Stomach (tissue), 19 donors: ENCODE results near the gene RNF19B. TPM values are rescaled to one million over a fixed set of nuclear protein-coding genes. Genes with fewer than 3 reads are reported as not detected.
A peak's percentile ranks its signal among the peaks of the same experiment; 100 is the strongest.

Experiments used
- DNase-seq, 2 donors: peaks; one replicate each; pipeline versions ENCODE4 v3.0.0 to v3.0.0-alpha.2; 2013 to 2019
- H3K27ac ChIP-seq, 5 donors: fragments of 200-600 bp in 4 of 5; sonication (generic) in 4 of 5; one replicate each; pipeline ENCODE4 v1.5.1; 2013 to 2019; ENCODE audit warnings: mild to moderate bottlenecking in 1 of 5, moderate library complexity in 1 of 5
- H3K27me3 ChIP-seq, 3 donors: fragments of 200-600 bp; sonication (generic); one replicate each; pipeline ENCODE4 v1.5.1; 2017 to 2019; ENCODE audit warnings: mixed run types in 1 of 3
- H3K36me3 ChIP-seq, 4 donors: fragments of 200-600 bp; sonication (generic); 1 replicate in 3 of 4; 2 replicates in 1 of 4; pipeline ENCODE4 v1.5.1; 2016 to 2019
- H3K4me1 ChIP-seq, 4 donors: fragments of 200-600 bp; sonication (generic); one replicate each; pipeline ENCODE4 v1.5.1; 2016 to 2019
- H3K4me3 ChIP-seq, 4 donors: fragments of 200-600 bp; sonication (generic) in 3 of 4; one replicate each; pipeline ENCODE4 v1.5.1; 2016 to 2019; ENCODE audit warnings: mild to moderate bottlenecking in 1 of 4
- H3K9me3 ChIP-seq, 4 donors: fragments of 200-600 bp; sonication (generic); one replicate each; pipeline ENCODE4 v1.5.1; 2016 to 2019
- CTCF ChIP-seq, 7 experiments: fragments of 450-650 bp in 4 of 7; fragments of 200-600 bp in 3 of 7; sonication (generic) in 3 of 7; IDR thresholded peaks; one replicate each; pipeline ENCODE4 v1.5.1; 2016 to 2019; ENCODE audit warnings: antibody characterized with exemption in 7 of 7, control low read depth in 2 of 7, mild to moderate bottlenecking in 1 of 7
- EP300 ChIP-seq: sonication (generic); formaldehyde crosslinking; IDR thresholded peaks from one replicate; pipeline ENCODE4 v1.6.1; 2017; ENCODE audit warnings: antibody characterized with exemption
- POLR2A ChIP-seq, 4 donors: fragments of 450-650 bp; IDR thresholded peaks; one replicate each; pipeline ENCODE4 v1.6.1; 2016; ENCODE audit warnings: antibody characterized with exemption in 4 of 4, control low read depth in 2 of 4, mild to moderate bottlenecking in 1 of 4, moderate library complexity in 1 of 4
- POLR2AphosphoS5 ChIP-seq, 3 donors: sonication (generic); formaldehyde crosslinking; IDR thresholded peaks; one replicate each; pipeline ENCODE4 v1.6.1; 2016; ENCODE audit warnings: antibody characterized with exemption in 3 of 3
- WGBS, 5 donors: extraction: QIAGEN DNeasy Blood & Tissue Kit in 3 of 5; methylation state at CpG; one replicate each; pipeline versions ENCODE4 v1.1.5 to v1.1.7; 2013 to 2018; 5-methylcytosine and 5-hydroxymethylcytosine counted together
- intact Hi-C: fragments of 100-400 bp; cut with DNase I; formaldehyde crosslinking; loops from one replicate; pipeline ENCODE4 v1.15.1; 2023; ENCODE audit warnings: low total_unique reads
- long read RNA-seq, 10 donors: transcript quantifications; one replicate each; lab custom pipeline, GENCODE V29; 2026
- polyA plus RNA-seq, 3 donors: library from polyadenylated mRNA; stranded (reverse); fragments of 200-250 nt; gene quantifications; one replicate each; pipeline ENCODE4 v1.2.3, GENCODE V29; 2013
- total RNA-seq, 5 donors: library from RNA; depleted of rRNA; stranded (reverse); fragments of >200 nt; gene quantifications; one replicate each; pipeline versions ENCODE4 v1.1.0 to v1.2.3, GENCODE V29; 2014 to 2016
- donor health status: healthy with polysubstance abuse.
- donor health status: Bipolar disorder and iron deficiency.
- donor health status: healthy.

The RNF19B gene
- total RNA-seq (10 to 100 TPM in 3 of 5 donors, 1 to 10 TPM in 1, under 1 TPM in 1; 0.58 to 29.5 (median 10.3) TPM), polyA plus RNA-seq (10 to 100 TPM in 1 of 3 donors, 1 to 10 TPM in 2; 9.1 to 10.4 (median 9.1) TPM)
- long read RNA-seq, donor 1, result 0 reads
- long read RNA-seq, donor 2, result 0 reads
- long read RNA-seq, donor 3, result 0 reads
- long read RNA-seq, donor 4, result 0 reads
- long read RNA-seq, donor 5, result 0 reads
- long read RNA-seq, donor 6, result 0 reads
- long read RNA-seq, donor 7, result 0 reads
- long read RNA-seq, donor 8, result 0 reads
- long read RNA-seq, donor 9, result 0 reads
- long read RNA-seq, donor 10, partial matches to known transcripts, result 9 of 9 reads
- long read RNA-seq, donor 10, other reads (novel, unspliced or antisense), result 0 of 9 reads

DNA sequence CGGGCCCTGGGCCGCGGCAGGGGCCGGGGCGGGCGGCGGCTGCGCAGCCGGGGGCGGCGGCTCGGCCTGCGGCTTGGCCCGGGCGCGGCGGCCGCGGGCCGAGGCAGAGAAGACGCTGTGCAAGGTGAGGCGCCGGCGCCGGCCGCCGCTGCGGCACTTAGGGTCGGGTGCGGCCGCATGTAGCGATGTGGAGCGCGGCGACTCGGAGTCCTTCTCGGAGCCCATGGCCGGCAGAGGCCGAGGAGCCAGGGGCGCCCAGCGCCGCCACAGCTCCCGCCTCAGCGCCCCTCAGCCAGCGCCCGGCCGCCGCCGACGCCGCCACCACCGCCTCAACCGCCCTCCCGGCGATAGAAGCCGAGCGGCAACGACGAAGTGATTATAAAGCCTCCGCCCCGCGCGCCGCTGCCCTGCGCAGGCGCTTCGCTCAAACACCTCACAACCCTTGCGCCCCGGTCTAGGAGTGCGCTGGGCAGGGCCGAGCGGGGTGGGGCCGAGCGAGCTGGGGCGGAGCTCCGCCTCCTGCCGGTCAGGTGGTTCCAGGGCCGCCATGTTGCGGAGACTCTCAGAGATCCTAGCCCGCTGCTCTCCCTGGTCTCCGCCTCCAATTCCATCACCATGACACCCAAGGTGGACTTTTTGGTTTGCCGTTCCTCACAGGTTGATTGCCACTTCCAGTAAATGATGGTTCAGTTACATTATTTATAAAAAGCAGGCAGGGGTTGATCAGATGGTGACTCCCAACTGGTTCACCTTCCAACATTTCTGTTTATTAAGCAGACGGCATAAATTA lies at the start of gene RNF19B:
Gene RNF19B (minus strand): TSS at position 349 of the 790 bp plus-strand sequence. CDS start 124 bp downstream, at position 225.
- 1 to 2% (median 1%) methylated on average over 20 to 83 of the region's 83 CpGs for WGBS, 5 donors
- intact Hi-C loops, result no loop called here
- Histone ChIP-seq H3K4me3 (peak within 1 kb of the TSS; percentile 75 to 100 (median 90)), H3K27me3 (no peaks in the 10 kb centered on the region), H3K9me3 (no peaks in the 10 kb centered on the region), H3K27ac (peak within 1 kb of the TSS; percentile 93 to 100 (median 97)), H3K4me1 (peaks cover 11 to 39% (median 37%) of the 10 kb centered on the region in 4 donors), H3K36me3 (no peaks in the 10 kb centered on the region)
- peak; percentile 97 to 98 for DNase-seq
- TF ChIP-seq POLR2A (IDR thresholded peaks at IDR 0.05) (peak in 2 of 4 donors; percentile 19 to 78), POLR2AphosphoS5 (IDR thresholded peaks at IDR 0.05) (peak; percentile 96 to 100 (median 100)), EP300 (no peak), CTCF (IDR thresholded peaks at IDR 0.05) (peak in 2 of 7 experiments; percentile 22 to 32)

- WGBS, 5 donors, result 21 to 45% (median 24%) methylated on average over 1 of the region's 1 CpG
- Histone ChIP-seq H3K27ac (peak overlapping the region in 1 of 5 donors; percentile 84), H3K36me3 (peaks cover 32 to 59% (median 54%) of the 10 kb centered on the region in 4 donors), H3K4me1 (peaks cover 36 to 53% (median 44%) of the 10 kb centered on the region in 4 donors), H3K4me3 (no peak overlapping the region), H3K27me3 (no peaks in the 10 kb centered on the region), H3K9me3 (no peaks in the 10 kb centered on the region)
- DNase-seq, result no peak
- intact Hi-C loops, result no loop called here
- no peak for TF ChIP-seq EP300
- no peak for TF ChIP-seq POLR2A (IDR thresholded peaks at IDR 0.05)
- TF ChIP-seq CTCF (IDR thresholded peaks at IDR 0.05), result no peak
- no peak for TF ChIP-seq POLR2AphosphoS5 (IDR thresholded peaks at IDR 0.05)
Measured at GRCh38 chr1:33013791-33014190, 49.2 kb upstream of the RNF19B start.

- peak overlapping the region; percentile 59 to 84 (median 77) for H3K27ac ChIP-seq
- peaks cover 50 to 69% (median 59%) of the 10 kb centered on the region in 4 donors for H3K4me1 ChIP-seq
- intact Hi-C loops, result no loop called here
- H3K27me3 ChIP-seq, result no peaks in the 10 kb centered on the region
- peaks cover 30 to 55% (median 48%) of the 10 kb centered on the region in 4 donors for H3K36me3 ChIP-seq
- TF ChIP-seq EP300 (no peak), POLR2AphosphoS5 (IDR thresholded peaks at IDR 0.05) (no peak), CTCF (IDR thresholded peaks at IDR 0.05) (no peak), POLR2A (IDR thresholded peaks at IDR 0.05) (no peak)
- DNase-seq, result no peak
- H3K4me3 ChIP-seq, result no peak overlapping the region
- WGBS, 5 donors, result 64 to 77% (median 75%) methylated on average over 3 of the region's 3 CpGs
- no peaks in the 10 kb centered on the region for H3K9me3 ChIP-seq
Measured at GRCh38 chr1:33012165-33012564, 47.6 kb upstream of the RNF19B start.
